Mucosa of rectum (tissue), 2 donors: ENCODE results near the gene OR2T11.

Experiments used
- H3K27ac ChIP-seq, 2 donors: one replicate each; pipeline ENCODE4 v1.7.0; 2013; ENCODE audit warnings: inconsistent platforms in 2 of 2, low read depth in 2 of 2, low read length in 2 of 2
- H3K27me3 ChIP-seq, 2 donors: one replicate each; pipeline ENCODE4 v1.7.0; 2013; ENCODE audit warnings: low read length in 2 of 2; ENCODE audit not compliant: control insufficient read depth in 2 of 2, insufficient read depth in 2 of 2
- H3K36me3 ChIP-seq, 2 donors: one replicate each; pipeline ENCODE4 v1.7.0; 2013; ENCODE audit warnings: low read length in 2 of 2; ENCODE audit not compliant: control insufficient read depth in 2 of 2, insufficient read depth in 2 of 2
- H3K4me1 ChIP-seq, 2 donors: one replicate each; pipeline ENCODE4 v1.7.0; 2013; ENCODE audit warnings: low read length in 2 of 2, mild to moderate bottlenecking in 1 of 2; ENCODE audit not compliant: control insufficient read depth in 2 of 2, insufficient read depth in 2 of 2
- H3K4me3 ChIP-seq, 2 donors: one replicate each; pipeline ENCODE4 v1.7.0; 2013; ENCODE audit warnings: low read length in 2 of 2
- H3K9ac ChIP-seq, 2 donors: one replicate each; pipeline ENCODE4 v1.7.0; 2013; ENCODE audit warnings: low read length in 2 of 2, low read depth in 1 of 2, mild to moderate bottlenecking in 1 of 2
- H3K9me3 ChIP-seq, 2 donors: one replicate each; pipeline ENCODE4 v1.7.0; 2013; ENCODE audit warnings: low read length in 2 of 2; ENCODE audit not compliant: control insufficient read depth in 2 of 2
- donor health status: healthy.
- donor health status: Normal muscosa, but diverticular disease.

OR2T11 gene

GRCh38 chr1:248618878-248619277, 16.0 kb downstream of the OR2T11 start:
- no peaks in the 10 kb centered on the region for H3K4me1 ChIP-seq
- no peak overlapping the region for H3K9ac ChIP-seq
- no peaks in the 10 kb centered on the region for H3K36me3 ChIP-seq
- H3K27ac ChIP-seq: no peak overlapping the region
- H3K4me3 ChIP-seq: no peak overlapping the region
- H3K9me3 ChIP-seq: no peaks in the 10 kb centered on the region
- H3K27me3 ChIP-seq: no peaks in the 10 kb centered on the region

GRCh38 chr1:248618119-248618518, 16.8 kb downstream of the OR2T11 start:
- Histone ChIP-seq H3K4me1 (no peaks in the 10 kb centered on the region), H3K27ac (no peak overlapping the region), H3K4me3 (no peak overlapping the region), H3K9ac (no peak overlapping the region), H3K36me3 (no peaks in the 10 kb centered on the region), H3K9me3 (no peaks in the 10 kb centered on the region), H3K27me3 (no peaks in the 10 kb centered on the region)

GRCh38 chr1:248613742-248614141, 21.1 kb downstream of the OR2T11 start:
- Histone ChIP-seq H3K4me3 (no peak overlapping the region), H3K27ac (no peak overlapping the region), H3K36me3 (no peaks in the 10 kb centered on the region), H3K4me1 (no peaks in the 10 kb centered on the region), H3K9ac (no peak overlapping the region), H3K27me3 (no peaks in the 10 kb centered on the region), H3K9me3 (no peaks in the 10 kb centered on the region)

GRCh38 chr1:248611883-248612414, 22.9 kb downstream of the OR2T11 start:
- Histone ChIP-seq H3K27ac (no peak overlapping the region), H3K27me3 (no peaks in the 10 kb centered on the region), H3K36me3 (no peaks in the 10 kb centered on the region), H3K4me3 (no peak overlapping the region), H3K4me1 (no peaks in the 10 kb centered on the region), H3K9ac (no peak overlapping the region), H3K9me3 (no peaks in the 10 kb centered on the region)

GRCh38 chr1:248610301-248610700, 24.6 kb downstream of the OR2T11 start:
- no peak overlapping the region for H3K27ac ChIP-seq
- H3K27me3 ChIP-seq: no peaks in the 10 kb centered on the region
- no peaks in the 10 kb centered on the region for H3K4me1 ChIP-seq
- H3K9ac ChIP-seq: no peak overlapping the region
- H3K4me3 ChIP-seq: no peak overlapping the region
- no peaks in the 10 kb centered on the region for H3K36me3 ChIP-seq
- H3K9me3 ChIP-seq: no peaks in the 10 kb centered on the region

- H3K36me3 ChIP-seq: no peaks in the 10 kb centered on the region
- no peak overlapping the region for H3K27ac ChIP-seq
- no peaks in the 10 kb centered on the region for H3K9me3 ChIP-seq
- no peaks in the 10 kb centered on the region for H3K27me3 ChIP-seq
- H3K9ac ChIP-seq: no peak overlapping the region
- no peak overlapping the region for H3K4me3 ChIP-seq
- no peaks in the 10 kb centered on the region for H3K4me1 ChIP-seq
Observed at GRCh38 chr1:248599396-248599795, 35.5 kb downstream of the OR2T11 start.

- Histone ChIP-seq H3K9ac (no peak within 1 kb of the TSS), H3K9me3 (no peaks in the 10 kb centered on the region), H3K36me3 (no peaks in the 10 kb centered on the region), H3K4me1 (no peaks in the 10 kb centered on the region), H3K27ac (no peak within 1 kb of the TSS), H3K4me3 (no peak within 1 kb of the TSS), H3K27me3 (no peaks in the 10 kb centered on the region)
Observed at GRCh38 chr1:248597589-248597988, 37.3 kb downstream of the OR2T11 start, which contains the start of gene OR2T10. TSS of gene OR2T10 (minus strand) at chr1:248597700. CDS start at chr1:248593768, 3,932 bp downstream.

GRCh38 chr1:248596615-248597014, 38.3 kb downstream of the OR2T11 start:
- H3K4me3 ChIP-seq: no peak overlapping the region
- H3K27me3 ChIP-seq: no peaks in the 10 kb centered on the region
- no peak overlapping the region for H3K27ac ChIP-seq
- H3K9ac ChIP-seq: no peak overlapping the region
- no peaks in the 10 kb centered on the region for H3K9me3 ChIP-seq
- H3K4me1 ChIP-seq: no peaks in the 10 kb centered on the region
- no peaks in the 10 kb centered on the region for H3K36me3 ChIP-seq

GRCh38 chr1:248593226-248593625, 41.7 kb downstream of the OR2T11 start:
- Histone ChIP-seq H3K27me3 (no peaks in the 10 kb centered on the region), H3K4me3 (no peak overlapping the region), H3K27ac (no peak overlapping the region), H3K36me3 (no peaks in the 10 kb centered on the region), H3K9me3 (no peaks in the 10 kb centered on the region), H3K9ac (no peak overlapping the region), H3K4me1 (no peaks in the 10 kb centered on the region)

GRCh38 chr1:248592655-248593054, 42.2 kb downstream of the OR2T11 start:
- H3K9ac ChIP-seq: no peak overlapping the region
- no peaks in the 10 kb centered on the region for H3K4me1 ChIP-seq
- no peaks in the 10 kb centered on the region for H3K27me3 ChIP-seq
- H3K4me3 ChIP-seq: no peak overlapping the region
- no peaks in the 10 kb centered on the region for H3K36me3 ChIP-seq
- H3K27ac ChIP-seq: no peak overlapping the region
- H3K9me3 ChIP-seq: no peaks in the 10 kb centered on the region

- Histone ChIP-seq H3K4me1 (no peaks in the 10 kb centered on the region), H3K27me3 (no peaks in the 10 kb centered on the region), H3K9me3 (no peaks in the 10 kb centered on the region), H3K27ac (no peak overlapping the region), H3K36me3 (no peaks in the 10 kb centered on the region), H3K9ac (no peak overlapping the region), H3K4me3 (no peak overlapping the region)
Observed at GRCh38 chr1:248590055-248590454, 44.8 kb downstream of the OR2T11 start.
